ENCODE data around the gene PSME3IP1.

DNA sequence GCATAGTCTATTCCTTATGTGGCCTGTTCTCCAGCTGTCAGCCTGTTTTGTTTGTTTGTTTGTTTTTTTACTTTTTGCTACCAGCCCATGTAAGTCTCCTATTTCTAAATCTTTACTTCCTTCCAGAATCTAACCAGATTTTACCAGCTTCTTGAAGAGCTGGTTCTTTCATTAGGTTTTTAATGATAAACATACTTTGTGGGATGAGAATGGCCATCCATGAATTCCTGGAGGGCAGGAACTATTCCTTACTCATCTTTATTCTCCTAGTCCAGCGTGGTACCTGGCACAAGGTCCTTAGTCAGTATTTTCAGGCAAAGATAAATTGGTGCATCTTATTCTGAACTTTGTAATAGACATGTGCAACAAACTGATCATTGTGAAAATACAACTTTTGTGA, 17.6 kb upstream of the PSME3IP1 start:
- TF ChIP-seq, protein P1, sequence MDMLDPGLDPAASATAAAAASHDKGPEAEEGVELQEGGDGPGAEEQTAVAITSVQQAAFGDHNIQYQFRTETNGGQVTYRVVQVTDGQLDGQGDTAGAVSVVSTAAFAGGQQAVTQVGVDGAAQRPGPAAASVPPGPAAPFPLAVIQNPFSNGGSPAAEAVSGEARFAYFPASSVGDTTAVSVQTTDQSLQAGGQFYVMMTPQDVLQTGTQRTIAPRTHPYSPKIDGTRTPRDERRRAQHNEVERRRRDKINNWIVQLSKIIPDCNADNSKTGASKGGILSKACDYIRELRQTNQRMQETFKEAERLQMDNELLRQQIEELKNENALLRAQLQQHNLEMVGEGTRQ (CRISPR knock-in tag; IDR thresholded peaks at IDR 0.05) = no peak
- no peak for TF ChIP-seq SP1 (CRISPR knock-in tag; IDR thresholded peaks at IDR 0.05)
- no peak for TF ChIP-seq POLR2AphosphoS2 (IDR thresholded peaks at IDR 0.05; ENCODE audit: low read length)
- TF ChIP-seq CBX1 (IDR thresholded peaks at IDR 0.05; ENCODE audit: low read depth) = no peak
- no peak for TF ChIP-seq BMI1 (IDR thresholded peaks at IDR 0.05; ENCODE audit: low read length)

Measured in K562 (cell line).